ENCODE results near the gene APPBP2.

APPBP2 gene

GRCh38 chr17:60471451-60471850 lies 54.6 kb downstream of the APPBP2 start:
- no peak for TF ChIP-seq CTCF (conservative IDR thresholded peaks at IDR 0.05; ENCODE audit: low read depth, low read length)
- H3K4me3 ChIP-seq (ENCODE audit: low read length) = no peak overlapping the region
- no peak for DNase-seq (ENCODE audit: low read depth)

GRCh38 chr17:60468371-60468770 lies 57.7 kb downstream of the APPBP2 start:
- H3K4me3 ChIP-seq (ENCODE audit: low read length) = no peak overlapping the region
- DNase-seq (ENCODE audit: low read depth) = no peak
- no peak for TF ChIP-seq CTCF (conservative IDR thresholded peaks at IDR 0.05; ENCODE audit: low read depth, low read length)

GRCh38 chr17:60464343-60464742 lies 61.7 kb downstream of the APPBP2 start:
- no peak overlapping the region for H3K4me3 ChIP-seq (ENCODE audit: low read length)
- no peak for TF ChIP-seq CTCF (conservative IDR thresholded peaks at IDR 0.05; ENCODE audit: low read depth, low read length)
- no peak for DNase-seq (ENCODE audit: low read depth)

- DNase-seq (ENCODE audit: low read depth) = no peak
- no peak for TF ChIP-seq CTCF (conservative IDR thresholded peaks at IDR 0.05; ENCODE audit: low read depth, low read length)
- H3K4me3 ChIP-seq (ENCODE audit: low read length) = no peak overlapping the region
Observed at GRCh38 chr17:60463157-60463835, 62.7 kb downstream of the APPBP2 start.

- TF ChIP-seq CTCF (conservative IDR thresholded peaks at IDR 0.05; ENCODE audit: low read depth, low read length) = no peak
- H3K4me3 ChIP-seq (ENCODE audit: low read length) = no peak overlapping the region
- DNase-seq (ENCODE audit: low read depth) = no peak
Observed at GRCh38 chr17:60461584-60461983, 64.5 kb downstream of the APPBP2 start.

GRCh38 chr17:60457148-60457547 lies 68.9 kb downstream of the APPBP2 start:
- no peak overlapping the region for H3K4me3 ChIP-seq (ENCODE audit: low read length)
- no peak for TF ChIP-seq CTCF (conservative IDR thresholded peaks at IDR 0.05; ENCODE audit: low read depth, low read length)
- no peak for DNase-seq (ENCODE audit: low read depth)

GRCh38 chr17:60455378-60455777 lies 70.7 kb downstream of the APPBP2 start:
- no peak for TF ChIP-seq CTCF (conservative IDR thresholded peaks at IDR 0.05; ENCODE audit: low read depth, low read length)
- H3K4me3 ChIP-seq (ENCODE audit: low read length) = no peak overlapping the region
- no peak for DNase-seq (ENCODE audit: low read depth)
